T-helper 22 cell (primary cell): ENCODE results near the gene PLEKHA6.

Experiments
- DNase-seq: peaks from one replicate; pipeline ENCODE4 v3.0.0-alpha.2; 2020; ENCODE audit warnings: low read depth

Gene PLEKHA6

DNA sequence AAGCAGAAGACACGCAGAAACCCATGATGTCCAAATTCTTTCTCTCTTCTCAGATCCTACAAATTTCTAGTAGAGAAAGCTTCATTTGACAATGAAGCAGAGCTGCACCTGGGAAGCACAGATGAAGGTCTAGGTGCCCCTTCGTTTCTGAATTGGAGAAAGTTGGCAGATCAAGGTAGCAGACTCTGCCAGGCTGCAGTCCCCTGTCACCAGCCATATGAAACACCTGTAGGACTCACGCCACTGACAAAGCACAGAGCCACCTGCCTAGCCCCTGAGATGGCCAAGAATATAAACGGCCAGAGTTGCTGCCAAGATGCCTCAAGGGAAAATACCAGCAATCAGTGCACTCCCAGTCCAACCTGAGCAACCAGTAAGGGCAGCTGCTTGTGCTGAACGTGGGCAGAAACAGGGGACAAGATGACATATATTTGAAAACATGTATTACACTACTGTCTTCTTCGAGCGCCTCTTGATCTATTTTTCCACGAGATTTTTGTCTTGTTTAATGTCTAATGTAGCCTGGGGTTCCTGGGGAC, 20.6 kb upstream of the PLEKHA6 start:
- DNase-seq: no peak

DNA sequence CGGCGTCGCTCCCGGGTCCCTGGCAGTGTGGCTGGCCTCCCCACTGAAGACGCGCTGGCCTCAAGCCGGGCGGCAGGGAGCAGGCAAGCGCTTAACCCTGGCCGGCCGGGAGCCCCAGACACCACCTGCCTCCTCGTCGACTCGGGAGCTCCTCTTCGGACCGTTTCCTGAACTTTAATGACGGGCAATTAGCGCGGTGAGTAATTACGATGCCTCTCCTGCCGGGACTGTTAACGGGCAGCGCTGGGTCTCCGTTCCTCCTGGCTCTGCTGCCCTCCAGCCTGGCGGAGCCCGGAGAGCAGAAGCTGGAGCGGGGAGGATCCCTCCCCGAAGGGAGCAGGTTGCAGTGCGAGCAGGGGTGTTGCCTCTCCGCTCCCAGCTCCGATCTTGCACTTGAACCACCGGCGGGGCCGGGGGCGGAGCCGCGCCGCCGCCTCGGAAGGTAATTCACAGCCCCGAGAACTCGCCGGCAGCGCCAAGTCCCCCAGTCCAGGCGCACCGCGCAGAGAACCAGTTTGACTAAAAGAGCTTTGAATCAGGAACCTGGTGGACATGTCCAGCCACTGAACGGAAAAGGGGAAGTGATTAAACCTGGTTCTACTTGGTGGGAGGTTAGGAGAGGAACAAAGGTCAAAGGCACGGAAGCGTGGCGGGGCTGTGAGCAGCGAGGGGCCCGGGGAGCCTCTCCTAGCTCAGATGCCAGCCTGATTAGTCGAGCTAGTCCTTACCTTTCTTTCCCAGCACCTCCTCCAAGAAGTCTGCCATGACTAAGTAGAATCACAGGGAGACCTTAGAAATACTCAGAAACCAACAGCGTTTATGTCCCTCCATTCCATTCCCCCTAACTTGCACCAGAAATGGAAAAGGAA, 18.3 kb upstream of the PLEKHA6 start:
- peak; percentile 8 for DNase-seq

- no peak for DNase-seq
These were observed 17.4 kb upstream of the PLEKHA6 start for GRCh38 chr1:204376919-204377799.

DNA sequence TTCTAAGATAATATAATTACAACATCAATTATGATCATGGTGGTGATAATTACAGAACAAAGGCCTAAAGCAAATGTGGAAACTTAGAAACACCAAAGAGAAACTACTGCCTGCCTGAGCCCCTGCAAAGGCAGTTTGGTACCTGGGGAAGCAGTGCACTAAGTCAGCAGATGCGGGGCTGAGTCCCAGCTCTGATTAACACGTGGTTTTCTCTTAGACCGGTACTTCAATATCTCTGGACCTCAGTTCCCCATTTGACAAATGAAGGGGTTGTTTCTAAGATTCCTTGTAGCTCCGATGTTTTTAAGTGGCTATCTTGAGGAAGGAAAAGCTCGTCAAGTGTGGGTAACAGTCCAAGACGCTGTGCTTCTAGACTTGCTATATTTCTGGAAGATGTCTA, 16.7 kb upstream of the PLEKHA6 start:
- no peak for DNase-seq

DNA sequence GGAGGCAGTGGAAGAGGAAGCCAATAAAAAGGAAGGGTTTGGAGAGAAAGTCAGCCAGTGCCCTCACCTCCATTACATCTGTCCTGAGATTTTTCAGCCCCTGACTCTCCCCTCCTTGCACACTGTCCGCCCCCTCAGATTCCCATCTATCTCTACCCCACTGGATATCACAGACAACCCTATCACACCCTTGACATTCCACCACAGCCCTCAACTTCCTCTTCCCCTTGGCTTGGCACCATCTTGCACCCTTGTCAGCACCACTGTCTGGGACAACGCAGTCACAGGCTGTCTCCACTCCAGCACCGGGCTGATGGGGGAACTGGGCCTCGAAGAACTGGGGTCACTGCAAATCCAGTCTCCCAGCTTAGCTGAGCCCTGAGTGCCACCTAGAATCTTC, 14.2 kb upstream of the PLEKHA6 start:
- DNase-seq: no peak

- DNase-seq: no peak
These were observed 10.4 kb upstream of the PLEKHA6 start for GRCh38 chr1:204370176-204370575.

GRCh38 chr1:204368996-204369726, 9.4 kb upstream of the PLEKHA6 start:
- no peak for DNase-seq

GRCh38 chr1:204367956-204368355, 8.2 kb upstream of the PLEKHA6 start:
- DNase-seq: no peak

DNA sequence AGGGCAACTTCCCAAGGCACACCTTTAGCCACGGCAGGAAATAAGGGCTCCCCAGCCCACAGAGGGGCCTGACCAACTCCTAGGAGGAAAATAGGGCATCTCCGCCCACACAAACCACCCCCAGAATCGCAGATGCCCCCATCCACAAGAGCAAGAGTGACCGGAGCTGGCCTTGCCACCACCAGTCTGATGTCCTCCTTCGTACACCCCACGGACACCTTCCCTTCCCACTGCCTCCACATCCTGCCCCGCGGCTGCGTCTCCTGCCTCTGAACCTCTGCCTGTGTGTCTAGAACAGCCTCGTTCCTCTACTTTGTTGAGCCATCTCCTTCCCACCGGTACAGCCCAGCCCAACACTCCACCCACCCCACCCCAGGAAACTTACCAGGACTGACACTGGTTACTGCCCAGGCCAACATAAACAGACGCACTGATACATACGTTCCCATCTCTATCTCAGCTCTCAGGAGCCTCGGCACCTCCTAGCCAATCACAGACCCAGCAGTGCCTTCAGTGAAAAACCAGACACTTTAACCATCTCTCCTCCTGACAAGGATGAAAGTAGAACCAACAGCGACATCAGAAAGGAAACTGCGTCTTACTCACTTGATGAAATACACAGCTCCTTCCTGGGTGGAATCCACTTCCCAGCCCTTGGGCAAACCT, 7.6 kb upstream of the PLEKHA6 start:
- DNase-seq: no peak

DNA sequence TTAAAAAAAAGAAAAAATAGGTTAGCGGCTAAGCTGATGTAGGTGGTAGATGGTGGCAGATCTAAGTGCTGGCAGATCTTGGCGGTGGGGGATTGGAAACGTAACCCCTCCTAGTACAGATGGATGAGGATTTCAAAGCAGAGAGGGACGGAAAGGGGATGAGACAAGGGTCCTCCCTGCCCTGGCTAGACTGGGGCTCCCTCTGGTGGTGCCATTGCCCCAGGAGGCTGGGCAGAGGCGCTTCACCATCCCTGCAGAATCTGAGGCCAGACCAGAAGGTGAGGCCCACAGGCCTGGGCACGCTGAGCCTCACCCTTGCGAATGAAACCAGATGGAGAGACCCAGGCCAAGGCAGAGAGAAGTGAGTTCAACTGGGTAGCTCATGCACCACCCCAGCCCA, 7.0 kb upstream of the PLEKHA6 start:
- DNase-seq: no peak

DNA sequence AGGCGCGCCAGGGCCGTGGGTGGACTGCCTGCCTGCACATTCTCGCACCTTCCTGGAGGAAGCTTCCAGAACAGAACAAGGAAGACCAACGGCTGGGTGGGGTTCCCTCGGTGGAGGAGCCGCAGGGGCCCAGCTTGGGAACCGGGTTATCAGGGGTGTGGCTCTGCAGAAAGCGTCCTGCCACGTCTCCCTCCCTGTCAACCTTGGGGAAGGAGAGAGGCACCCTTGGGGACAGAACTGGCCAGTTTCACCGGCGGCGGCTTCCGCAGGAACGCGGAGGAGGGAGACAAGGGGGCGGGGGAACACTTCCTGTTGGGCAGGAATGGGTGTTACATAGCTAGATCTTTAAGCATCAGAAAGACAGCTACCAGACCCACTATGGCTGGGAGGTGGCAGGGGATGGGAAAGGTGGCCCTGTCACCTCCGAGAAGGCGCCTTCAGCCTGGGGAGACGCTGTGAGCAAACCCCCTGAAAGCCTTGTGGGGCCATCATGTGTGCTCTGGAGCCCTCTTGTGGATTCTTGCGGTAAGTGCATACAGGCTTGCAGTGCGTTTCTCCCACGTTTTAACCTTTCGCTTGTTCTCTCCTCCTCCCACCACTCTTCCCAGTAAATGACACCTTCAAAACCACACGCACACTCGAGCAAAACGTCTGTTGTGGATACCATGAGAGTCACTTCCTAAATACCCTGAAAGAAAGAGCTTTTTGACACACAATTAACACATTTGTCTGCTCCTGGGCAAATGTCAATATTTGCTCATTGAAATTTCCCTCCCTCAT, 3.8 kb upstream of the PLEKHA6 start:
- DNase-seq: peak; percentile 50

GRCh38 chr1:204362984-204363334, 3.2 kb upstream of the PLEKHA6 start:
- DNase-seq: no peak

- DNase-seq: no peak
These were observed 2.1 kb upstream of the PLEKHA6 start for GRCh38 chr1:204361781-204362180.

DNA sequence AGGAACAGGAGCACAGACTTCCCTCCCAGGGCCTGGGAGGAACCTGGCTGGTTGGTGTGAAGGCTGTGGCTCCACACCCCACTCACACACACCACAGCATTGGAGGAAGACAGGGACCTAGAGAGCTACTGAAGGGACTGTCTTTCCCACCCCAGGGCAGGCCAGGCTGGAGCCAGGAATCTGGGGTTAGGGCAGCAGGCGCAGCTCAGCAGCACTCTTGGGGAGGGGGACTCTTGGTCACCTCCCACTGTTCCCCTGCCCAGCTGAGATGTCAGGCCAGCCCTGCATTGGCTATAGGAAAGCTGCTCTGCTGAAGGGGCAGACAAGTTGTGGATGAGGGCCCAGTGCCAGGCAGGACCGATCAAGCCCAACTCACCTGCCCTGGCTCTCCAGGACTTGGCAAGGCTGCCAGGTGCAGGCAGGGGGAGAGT, 1.6 kb upstream of the PLEKHA6 start:
- DNase-seq: no peak

DNA sequence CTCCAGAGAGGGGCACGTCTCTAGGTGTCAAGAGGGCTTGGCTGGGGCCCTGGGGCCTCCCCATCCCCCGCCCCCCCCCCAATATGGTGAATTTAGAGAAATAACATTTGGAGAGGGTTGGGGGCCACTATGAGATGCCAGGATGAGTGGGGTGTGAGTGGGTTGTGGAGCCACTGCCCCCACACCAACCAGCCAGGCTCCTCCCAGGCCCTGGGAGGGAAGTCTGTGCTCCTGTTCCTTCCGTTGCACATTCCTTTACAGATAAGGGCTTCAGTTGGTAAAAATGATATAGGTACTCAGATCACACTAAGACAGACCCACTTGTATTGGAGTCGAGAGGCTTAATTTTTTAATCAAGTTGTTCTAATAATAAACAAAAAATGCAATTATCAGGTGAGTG, 585 bp upstream of the PLEKHA6 start:
- DNase-seq: no peak

DNA sequence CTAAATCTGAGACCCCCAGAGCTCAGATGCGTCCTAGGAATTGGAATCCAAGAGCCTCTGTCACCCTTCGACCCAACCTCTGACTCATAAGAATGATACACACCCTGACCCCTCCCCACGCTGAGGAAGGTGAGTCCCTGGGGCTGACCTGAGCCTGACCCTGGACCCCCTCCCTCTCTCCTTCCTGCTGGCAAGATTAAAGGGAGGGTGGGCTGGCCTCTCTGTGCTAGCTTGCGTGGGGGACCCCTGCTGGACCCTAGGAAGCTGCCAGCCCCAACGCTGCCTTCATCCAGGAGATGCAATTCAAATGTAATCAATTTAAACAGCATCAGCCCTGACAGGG, 627 bp downstream of the PLEKHA6 start:
- no peak for DNase-seq

- no peak for DNase-seq
These were observed 1.1 kb downstream of the PLEKHA6 start for GRCh38 chr1:204358605-204359004.

DNA sequence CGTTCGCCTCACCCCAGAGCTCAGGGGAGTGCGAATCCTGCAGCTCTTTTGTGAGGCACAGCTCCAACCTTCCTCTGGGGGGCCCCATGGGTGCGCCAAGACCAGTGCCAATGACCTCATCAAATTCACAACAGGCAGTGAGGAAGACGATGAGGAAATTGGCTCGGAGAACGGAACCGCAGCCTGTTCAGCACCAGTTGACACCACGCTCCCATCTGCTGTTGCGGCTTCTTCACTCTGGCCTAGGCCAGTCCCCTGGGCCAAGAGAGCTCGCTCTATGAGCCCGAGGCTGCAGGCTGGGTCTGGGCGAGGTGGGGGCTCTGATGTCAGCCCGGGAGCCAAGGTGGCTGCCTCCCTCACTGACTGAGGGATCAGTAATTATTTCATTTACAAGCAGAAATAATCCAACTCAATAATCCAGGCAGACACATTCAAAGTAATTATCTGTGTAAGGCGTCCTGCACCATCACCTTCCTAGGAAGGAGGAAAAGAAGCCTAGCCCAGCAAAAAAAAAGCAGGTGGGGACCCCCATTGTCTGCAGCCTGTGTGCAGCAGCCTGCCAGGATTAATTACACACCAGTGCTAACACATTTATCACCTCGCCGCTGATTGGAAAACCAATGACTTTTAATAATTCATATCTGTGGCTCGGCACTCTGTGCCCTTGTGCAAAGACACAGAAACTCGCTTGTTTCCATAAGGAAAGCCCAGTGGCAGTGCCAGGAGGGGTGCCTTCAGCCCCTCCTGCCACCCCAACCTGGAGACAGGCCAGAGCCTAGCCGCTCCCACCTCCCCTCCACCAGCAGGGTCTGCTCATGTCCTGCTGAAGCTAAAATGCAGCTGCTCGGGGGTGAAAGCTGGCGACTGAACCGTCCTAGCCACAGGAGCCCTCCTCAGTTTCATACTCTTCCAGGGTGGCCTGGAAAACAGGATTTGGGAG, 1.9 kb downstream of the PLEKHA6 start:
- no peak for DNase-seq

DNA sequence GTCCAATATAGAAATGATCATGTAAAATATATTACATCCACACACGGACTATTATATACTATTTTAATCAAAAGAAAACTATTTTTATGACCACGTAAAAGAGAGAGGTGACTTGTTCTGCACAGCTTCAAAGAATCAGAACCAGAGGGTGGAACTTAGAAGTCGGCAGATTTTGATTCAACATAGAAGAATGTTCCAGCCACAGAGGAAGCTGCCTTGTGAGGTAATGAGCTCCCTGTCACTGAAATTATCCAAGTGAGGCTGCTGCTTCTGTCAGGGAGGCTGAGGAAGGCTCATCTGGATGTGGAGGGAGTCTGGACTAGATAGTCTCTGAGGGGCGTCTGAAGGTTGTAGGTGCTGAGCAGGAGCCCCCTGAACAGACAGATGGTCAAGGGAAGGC, 2.7 kb downstream of the PLEKHA6 start:
- no peak for DNase-seq

- DNase-seq: no peak
These were observed 3.8 kb downstream of the PLEKHA6 start for GRCh38 chr1:204355913-204356312.
